ENCODE results near the gene ADGRG6. TPM values are rescaled to one million over a fixed set of nuclear protein-coding genes. Genes with fewer than 3 reads are reported as not detected.

Gene ADGRG6
- total and polyA plus RNA-seq, 4 donors: 18.7 to 110 (median 45.7) TPM

DNA sequence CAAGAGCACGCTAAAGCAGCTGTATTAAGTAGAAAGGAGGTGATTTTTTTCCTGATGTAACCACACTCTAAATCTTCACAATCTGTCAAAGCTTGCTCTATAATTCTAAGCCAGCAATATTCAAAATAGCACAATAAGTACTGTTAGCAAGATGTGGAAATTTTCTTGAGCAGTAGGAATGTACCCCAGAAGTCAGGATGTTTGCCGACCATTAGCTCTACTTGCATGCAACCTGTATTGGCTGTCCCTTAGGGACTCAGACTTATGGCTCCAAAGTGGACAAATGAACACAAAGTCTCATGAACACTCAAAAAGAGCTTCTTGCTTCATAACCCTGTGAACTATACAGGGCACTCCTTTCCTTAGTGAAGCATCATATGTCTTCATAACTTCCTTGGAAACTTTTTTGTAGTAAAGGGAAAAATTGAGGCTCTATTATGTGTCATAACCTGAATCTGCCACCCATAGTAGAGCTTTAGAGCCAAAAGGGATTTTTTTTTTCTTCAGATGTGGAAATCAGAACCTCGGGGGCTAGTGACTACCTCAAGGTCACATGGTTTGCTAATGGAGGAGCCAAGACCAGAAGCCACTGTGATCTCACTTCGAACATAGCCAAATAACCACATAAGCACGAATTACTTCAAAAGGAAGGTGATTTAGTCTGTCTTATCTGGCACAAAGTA lies 54.5 kb downstream of the ADGRG6 start:
- WGBS: 78% methylated on average over 5 of the region's 5 CpGs
- TF ChIP-seq RAD21 (IDR thresholded peaks at IDR 0.05) (no peak), JUND (IDR thresholded peaks at IDR 0.05) (no peak)
- TF ChIP-seq, protein P1, sequence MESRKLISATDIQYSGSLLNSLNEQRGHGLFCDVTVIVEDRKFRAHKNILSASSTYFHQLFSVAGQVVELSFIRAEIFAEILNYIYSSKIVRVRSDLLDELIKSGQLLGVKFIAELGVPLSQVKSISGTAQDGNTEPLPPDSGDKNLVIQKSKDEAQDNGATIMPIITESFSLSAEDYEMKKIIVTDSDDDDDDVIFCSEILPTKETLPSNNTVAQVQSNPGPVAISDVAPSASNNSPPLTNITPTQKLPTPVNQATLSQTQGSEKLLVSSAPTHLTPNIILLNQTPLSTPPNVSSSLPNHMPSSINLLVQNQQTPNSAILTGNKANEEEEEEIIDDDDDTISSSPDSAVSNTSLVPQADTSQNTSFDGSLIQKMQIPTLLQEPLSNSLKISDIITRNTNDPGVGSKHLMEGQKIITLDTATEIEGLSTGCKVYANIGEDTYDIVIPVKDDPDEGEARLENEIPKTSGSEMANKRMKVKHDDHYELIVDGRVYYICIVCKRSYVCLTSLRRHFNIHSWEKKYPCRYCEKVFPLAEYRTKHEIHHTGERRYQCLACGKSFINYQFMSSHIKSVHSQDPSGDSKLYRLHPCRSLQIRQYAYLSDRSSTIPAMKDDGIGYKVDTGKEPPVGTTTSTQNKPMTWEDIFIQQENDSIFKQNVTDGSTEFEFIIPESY (IDR thresholded peaks at IDR 0.05): no peak
- H3K27me3 ChIP-seq (ENCODE audit: control insufficient read depth in 4 of 4, insufficient read depth in 4 of 4, low read length in 3 of 4): no peaks in the 10 kb centered on the region
- no peaks in the 10 kb centered on the region for H3K9me3 ChIP-seq (ENCODE audit: control insufficient read depth in 4 of 4, low read length in 3 of 4)
- no peak overlapping the region for H3K9ac ChIP-seq (ENCODE audit: low read depth in 1 of 2, low read length in 2 of 2)
- H3K4me3 ChIP-seq (ENCODE audit: low read depth in 1 of 3, low read length in 3 of 3): no peak overlapping the region
- DNase-seq (ENCODE audit: low spot score): no peak
- H3K36me3 ChIP-seq (ENCODE audit: control insufficient read depth in 4 of 4, insufficient read depth in 3 of 4, low read depth in 1 of 4, low read length in 3 of 4): no peaks in the 10 kb centered on the region
- H3K27ac ChIP-seq (ENCODE audit: low read depth in 1 of 2, low read length in 2 of 2): no peak overlapping the region
- H3K4me1 ChIP-seq (ENCODE audit: control insufficient read depth in 4 of 4, insufficient read depth in 4 of 4, low read length in 3 of 4): peaks cover 3 to 18% (median 5%) of the 10 kb centered on the region in 4 donors

DNA sequence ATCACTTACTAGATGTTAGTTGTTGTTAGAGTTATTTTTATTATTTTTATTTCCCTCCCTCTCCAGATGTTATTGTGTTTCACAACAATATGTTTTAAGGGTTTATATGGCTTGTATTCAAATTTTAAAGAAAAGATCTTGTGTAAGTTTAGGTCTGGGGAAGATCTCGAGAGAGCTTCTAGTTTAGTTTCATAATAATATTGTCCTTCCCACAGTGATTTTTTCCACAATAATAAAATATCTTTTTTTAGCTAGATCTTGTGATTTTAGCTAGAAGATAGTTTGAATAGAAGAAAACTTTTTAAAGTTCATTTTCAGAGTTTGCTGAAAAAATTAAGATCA lies 55.0 kb downstream of the ADGRG6 start:
- no peak overlapping the region for H3K9ac ChIP-seq (ENCODE audit: low read depth in 1 of 2, low read length in 2 of 2)

DNA sequence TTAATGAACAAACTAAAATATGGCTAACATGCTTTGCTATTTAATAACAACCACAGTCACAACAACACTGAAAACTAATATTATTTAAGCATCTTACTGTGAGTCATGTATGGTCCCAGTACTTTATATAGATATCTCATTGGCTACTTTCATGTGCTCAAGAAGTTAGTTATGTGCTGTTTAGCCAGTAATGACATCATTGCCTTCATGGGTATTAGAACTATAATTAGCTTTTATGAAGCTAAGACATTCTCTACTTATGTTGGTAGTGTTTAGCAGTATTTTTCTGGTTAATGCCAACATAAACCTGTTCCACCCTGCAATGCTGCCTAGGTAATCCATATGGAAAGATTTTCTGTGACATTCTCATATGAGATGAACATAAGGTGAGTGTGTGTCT lies 56.1 kb downstream of the ADGRG6 start:
- H3K4me3 ChIP-seq (ENCODE audit: low read depth in 1 of 3, low read length in 3 of 3): no peak overlapping the region
- H3K27ac ChIP-seq (ENCODE audit: low read depth in 1 of 2, low read length in 2 of 2): no peak overlapping the region
- H3K4me1 ChIP-seq (ENCODE audit: control insufficient read depth in 4 of 4, insufficient read depth in 4 of 4, low read length in 3 of 4): peaks cover 5 to 28% (median 8%) of the 10 kb centered on the region in 4 donors
- no peak overlapping the region for H3K9ac ChIP-seq (ENCODE audit: low read depth in 1 of 2, low read length in 2 of 2)
- no peak for TF ChIP-seq YY1 (IDR thresholded peaks at IDR 0.05)
- no peak for TF ChIP-seq RAD21 (IDR thresholded peaks at IDR 0.05)
- TF ChIP-seq, protein P2, sequence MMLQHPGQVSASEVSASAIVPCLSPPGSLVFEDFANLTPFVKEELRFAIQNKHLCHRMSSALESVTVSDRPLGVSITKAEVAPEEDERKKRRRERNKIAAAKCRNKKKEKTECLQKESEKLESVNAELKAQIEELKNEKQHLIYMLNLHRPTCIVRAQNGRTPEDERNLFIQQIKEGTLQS (IDR thresholded peaks at IDR 0.05): no peak
- no peak for TF ChIP-seq EGR1 (IDR thresholded peaks at IDR 0.05; ENCODE audit: low read depth in 2 of 2)
- no peak for TF ChIP-seq JUND (IDR thresholded peaks at IDR 0.05)
- no peak for DNase-seq (ENCODE audit: low spot score)
- no peaks in the 10 kb centered on the region for H3K9me3 ChIP-seq (ENCODE audit: control insufficient read depth in 4 of 4, low read length in 3 of 4)
- no peaks in the 10 kb centered on the region for H3K27me3 ChIP-seq (ENCODE audit: control insufficient read depth in 4 of 4, insufficient read depth in 4 of 4, low read length in 3 of 4)
- no peaks in the 10 kb centered on the region for H3K36me3 ChIP-seq (ENCODE audit: control insufficient read depth in 4 of 4, insufficient read depth in 3 of 4, low read depth in 1 of 4, low read length in 3 of 4)

More for the DNA sequence above, 55.0 kb downstream of the ADGRG6 start:
- 88% methylated on average over 1 of the region's 1 CpG for WGBS
- H3K9me3 ChIP-seq (ENCODE audit: control insufficient read depth in 4 of 4, low read length in 3 of 4): no peaks in the 10 kb centered on the region
- H3K36me3 ChIP-seq (ENCODE audit: control insufficient read depth in 4 of 4, insufficient read depth in 3 of 4, low read depth in 1 of 4, low read length in 3 of 4): no peaks in the 10 kb centered on the region
- no peak for DNase-seq (ENCODE audit: low spot score)
- no peak overlapping the region for H3K4me3 ChIP-seq (ENCODE audit: low read depth in 1 of 3, low read length in 3 of 3)
- H3K27me3 ChIP-seq (ENCODE audit: control insufficient read depth in 4 of 4, insufficient read depth in 4 of 4, low read length in 3 of 4): no peaks in the 10 kb centered on the region
- TF ChIP-seq SP1 (IDR thresholded peaks at IDR 0.05): no peak
- TF ChIP-seq, protein P3, sequence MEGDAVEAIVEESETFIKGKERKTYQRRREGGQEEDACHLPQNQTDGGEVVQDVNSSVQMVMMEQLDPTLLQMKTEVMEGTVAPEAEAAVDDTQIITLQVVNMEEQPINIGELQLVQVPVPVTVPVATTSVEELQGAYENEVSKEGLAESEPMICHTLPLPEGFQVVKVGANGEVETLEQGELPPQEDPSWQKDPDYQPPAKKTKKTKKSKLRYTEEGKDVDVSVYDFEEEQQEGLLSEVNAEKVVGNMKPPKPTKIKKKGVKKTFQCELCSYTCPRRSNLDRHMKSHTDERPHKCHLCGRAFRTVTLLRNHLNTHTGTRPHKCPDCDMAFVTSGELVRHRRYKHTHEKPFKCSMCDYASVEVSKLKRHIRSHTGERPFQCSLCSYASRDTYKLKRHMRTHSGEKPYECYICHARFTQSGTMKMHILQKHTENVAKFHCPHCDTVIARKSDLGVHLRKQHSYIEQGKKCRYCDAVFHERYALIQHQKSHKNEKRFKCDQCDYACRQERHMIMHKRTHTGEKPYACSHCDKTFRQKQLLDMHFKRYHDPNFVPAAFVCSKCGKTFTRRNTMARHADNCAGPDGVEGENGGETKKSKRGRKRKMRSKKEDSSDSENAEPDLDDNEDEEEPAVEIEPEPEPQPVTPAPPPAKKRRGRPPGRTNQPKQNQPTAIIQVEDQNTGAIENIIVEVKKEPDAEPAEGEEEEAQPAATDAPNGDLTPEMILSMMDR (IDR thresholded peaks at IDR 0.05; ENCODE audit: low read depth, low read length, missing input control): no peak
- TF ChIP-seq FOXA1 (IDR thresholded peaks at IDR 0.05): no peak
- no peak for TF ChIP-seq EGR1 (IDR thresholded peaks at IDR 0.05; ENCODE audit: low read depth in 2 of 2)
- no peak overlapping the region for H3K27ac ChIP-seq (ENCODE audit: low read depth in 1 of 2, low read length in 2 of 2)
- H3K4me1 ChIP-seq (ENCODE audit: control insufficient read depth in 4 of 4, insufficient read depth in 4 of 4, low read length in 3 of 4): peaks cover 5 to 23% (median 8%) of the 10 kb centered on the region in 4 donors

Data from liver (tissue), 9 donors.